ENCODE results near the gene INTS11.

DNA sequence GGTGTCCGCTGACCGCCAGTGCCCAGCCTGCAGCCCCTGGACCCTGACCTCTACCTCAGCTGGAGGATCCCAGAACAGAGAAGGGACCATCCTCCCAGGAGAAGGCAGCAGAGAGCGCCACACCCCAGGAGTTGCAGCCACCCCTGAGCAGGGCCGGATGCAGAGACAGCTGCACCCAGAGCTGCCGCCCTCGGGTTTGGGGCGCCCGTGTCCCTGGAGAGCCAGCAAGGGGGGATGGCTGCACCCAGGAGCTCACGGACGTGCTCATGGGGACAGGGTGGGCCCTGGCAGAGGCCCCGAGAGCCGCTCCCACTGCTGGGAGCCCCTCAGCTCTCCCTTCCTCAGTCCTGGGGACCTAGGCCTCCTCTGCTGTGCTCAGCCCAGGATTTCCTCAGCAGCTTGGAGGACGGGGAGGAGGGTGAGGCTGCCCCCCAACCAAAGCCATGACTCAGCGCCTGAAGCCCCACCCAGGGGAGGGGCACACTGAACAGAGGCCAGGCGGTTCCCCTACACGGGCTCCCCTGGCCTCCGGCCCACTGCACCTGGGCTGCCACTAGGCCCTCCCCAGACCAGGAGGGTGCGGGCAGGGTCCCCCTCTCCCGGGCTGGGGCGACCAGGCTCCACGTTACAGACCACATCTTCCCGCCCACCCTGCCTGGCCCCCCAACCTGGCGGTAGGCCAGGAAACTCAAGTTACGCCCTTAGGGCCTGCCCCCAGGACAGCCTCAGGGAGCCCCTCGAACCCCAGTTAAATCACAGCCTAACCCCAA is 19.0 kb downstream of the INTS11 start:
- TF ChIP-seq CTCF (IDR thresholded peaks at IDR 0.05) (no peak), POLR2A (IDR thresholded peaks at IDR 0.05) (peak in 1 of 2 donors; percentile 15)
